RWPE1 (cell line): ENCODE data around the gene IPCEF1.

Experiments
- CTCF ChIA-PET: fragments of 350-600 bp; sonication (Branson Sonifier 250); formaldehyde crosslinking; extraction: SDS; loops from one replicate; lab custom pipeline; 2021; lab: Yijun Ruan, JAX
- POLR2A ChIA-PET: fragments of 400-600 bp; formaldehyde crosslinking; extraction: SDS; loops from one replicate; lab custom pipeline; 2020; ENCODE audit warnings: antibody characterized with exemption; ENCODE audit not compliant: low non-redundant PET; lab: Yijun Ruan, JAX
- DNase-seq: peaks from one replicate; pipeline ENCODE4 v3.0.0; 2012; ENCODE audit warnings: low spot score
- H3K27ac ChIP-seq: fragments of 450-650 bp; 2 replicates; pipeline ENCODE4 v1.5.1; 2017
- CTCF ChIP-seq: fragments of 450-650 bp; conservative IDR thresholded peaks from 2 replicates; pipeline ENCODE4 v1.5.1; 2017; ENCODE audit warnings: low read depth, mild to moderate bottlenecking

Gene IPCEF1

GRCh38 chr6:154379585-154379984 lies 23.0 kb upstream of the IPCEF1 start:
- POLR2A ChIA-PET, result no interaction called here

GRCh38 chr6:154378518-154378917 lies 21.9 kb upstream of the IPCEF1 start:
- no peak overlapping the region for H3K27ac ChIP-seq
- POLR2A ChIA-PET, result no interaction called here
- DNase-seq, result no peak
- CTCF ChIA-PET, result no interaction called here
- TF ChIP-seq CTCF, result no peak

More at GRCh38 chr6:154379585-154379984, 23.0 kb upstream of the IPCEF1 start:
- CTCF ChIA-PET, result no interaction called here
- TF ChIP-seq CTCF, result no peak
- H3K27ac ChIP-seq, result no peak overlapping the region
- no peak for DNase-seq

GRCh38 chr6:154377726-154378125 lies 21.1 kb upstream of the IPCEF1 start:
- ChIA-PET POLR2A (no interaction called here), CTCF (no interaction called here)

GRCh38 chr6:154373971-154374370 lies 17.4 kb upstream of the IPCEF1 start:
- no peak overlapping the region for H3K27ac ChIP-seq
- no peak for TF ChIP-seq CTCF
- ChIA-PET CTCF (no interaction called here), POLR2A (no interaction called here)
- no peak for DNase-seq

More at GRCh38 chr6:154377726-154378125, 21.1 kb upstream of the IPCEF1 start:
- no peak for TF ChIP-seq CTCF
- no peak overlapping the region for H3K27ac ChIP-seq
- DNase-seq, result no peak

GRCh38 chr6:154371281-154371680 lies 14.7 kb upstream of the IPCEF1 start:
- DNase-seq, result no peak
- ChIA-PET POLR2A (no interaction called here), CTCF (interaction anchor here (0.8 kb wide), 1 partner anchor 496 kb away, joined by 3 read pairs; no protein-coding TSS in a partner anchor)
- H3K27ac ChIP-seq, result no peak overlapping the region
- no peak for TF ChIP-seq CTCF

- no peak overlapping the region for H3K27ac ChIP-seq
- DNase-seq, result peak; percentile 15
- ChIA-PET POLR2A (no interaction called here), CTCF (interaction anchor here (0.7 kb wide), 1 partner anchor 303 kb away, joined by 3 read pairs; no protein-coding TSS in a partner anchor)
- TF ChIP-seq CTCF, result 0 out of 2 replicates have a peak, but pooled peaks have one; percentile 14
These were observed 13.9 kb upstream of the IPCEF1 start for GRCh38 chr6:154370545-154370944.
